GM23248 (cell line): Measurements from ENCODE around the gene GINS2. TPM values are rescaled to one million over a fixed set of nuclear protein-coding genes. Genes with fewer than 3 reads are reported as not detected.

Experiments used
- DNase-seq: peaks from one replicate; pipeline ENCODE4 v3.0.0-alpha.2; 2015
- H2AFZ ChIP-seq: fragments of 200-600 bp; sonication (generic); 2 replicates; pipeline ENCODE4 v1.6.1; 2016; ENCODE audit warnings: antibody characterized with exemption
- H3F3A ChIP-seq: fragments of 200-600 bp; sonication (generic); 2 replicates; pipeline ENCODE4 v1.6.1; 2016; ENCODE audit warnings: mild to moderate bottlenecking, antibody characterized with exemption, mixed run types; ENCODE audit not compliant: insufficient read depth
- H3K27ac ChIP-seq: fragments of 200-600 bp; sonication (generic); 2 replicates; pipeline ENCODE4 v1.5.1; 2016; ENCODE audit warnings: mild to moderate bottlenecking
- H3K27me3 ChIP-seq: fragments of 200-600 bp; sonication (generic); replicated peaks from 2 replicates; pipeline ENCODE4 v1.6.1; 2016; ENCODE audit warnings: mild to moderate bottlenecking; ENCODE audit not compliant: insufficient read depth
- H3K36me3 ChIP-seq: fragments of 200-600 bp; sonication (generic); 2 replicates; pipeline ENCODE4 v1.6.1; 2016; ENCODE audit warnings: low read depth, mild to moderate bottlenecking
- H3K4me1 ChIP-seq: fragments of 200-600 bp; sonication (generic); 2 replicates; pipeline ENCODE4 v1.6.1; 2016; ENCODE audit warnings: mild to moderate bottlenecking; ENCODE audit not compliant: insufficient read depth
- H3K4me2 ChIP-seq: fragments of 200-600 bp; sonication (generic); one replicate; pipeline ENCODE4 v1.6.1; 2016; ENCODE audit warnings: mild to moderate bottlenecking; ENCODE audit not compliant: unreplicated experiment
- H3K4me3 ChIP-seq: fragments of 200-600 bp; sonication (generic); 2 replicates; pipeline ENCODE4 v1.5.1; 2016; ENCODE audit warnings: mild to moderate bottlenecking
- H3K79me2 ChIP-seq: fragments of 200-600 bp; sonication (generic); 2 replicates; pipeline ENCODE4 v1.6.1; 2016; ENCODE audit warnings: mild to moderate bottlenecking; ENCODE audit not compliant: insufficient read depth
- H3K9ac ChIP-seq: fragments of 200-600 bp; sonication (generic); 2 replicates; pipeline ENCODE4 v1.6.1; 2016; ENCODE audit warnings: mild to moderate bottlenecking
- H3K9me2 ChIP-seq: fragments of 200-600 bp; sonication (generic); 2 replicates; pipeline ENCODE4 v1.6.1; 2016; ENCODE audit warnings: mixed run types, mild to moderate bottlenecking, moderate library complexity; ENCODE audit not compliant: insufficient read depth
- H3K9me3 ChIP-seq: fragments of 200-600 bp; sonication (generic); one replicate; pipeline ENCODE4 v1.6.1; 2017; ENCODE audit warnings: low read depth
- H4K20me1 ChIP-seq: fragments of 200-600 bp; sonication (generic); 2 replicates; pipeline ENCODE4 v1.6.0; 2016; ENCODE audit not compliant: insufficient read depth
- EZH2 ChIP-seq: fragments of 200-600 bp; sonication (generic); IDR thresholded peaks from 2 replicates; pipeline ENCODE4 v1.6.1; 2018; ENCODE audit warnings: antibody characterized with exemption, mild to moderate bottlenecking; ENCODE audit not compliant: insufficient read depth, poor library complexity, severe bottlenecking
- EZH2phosphoT487 ChIP-seq: fragments of 200-600 bp; sonication (generic); IDR thresholded peaks from 2 replicates; pipeline ENCODE4 v1.6.1; 2018; ENCODE audit warnings: antibody characterized with exemption, moderate library complexity, mild to moderate bottlenecking, low read depth; ENCODE audit not compliant: insufficient read depth
- WGBS, 2 experiments: methylation state at CpG; one replicate each; pipeline ENCODE4 v1.1.6; 2015 to 2017; ENCODE audit warnings: low lambda C conversion rate in 2 of 2, low coverage in 1 of 2; ENCODE audit errors: missing lambda C conversion rate in 2 of 2; 5-methylcytosine and 5-hydroxymethylcytosine counted together
- in situ Hi-C: fragments of 300-500 bp; cut with MboI; formaldehyde crosslinking; loops from 2 replicates; pipeline ENCODE4 v1.15.0; 2020
- polyA plus RNA-seq: library from polyadenylated mRNA; unstranded; fragments of >200 nt; fragmentation: Nextera tagmentation; extraction: Ambion mirVana; gene quantifications from 2 replicates; pipeline ENCODE4 v1.2.1, GENCODE V29; 2016
- total RNA-seq: library from RNA; depleted of rRNA; stranded (reverse); fragments of >200 nt; shearing (Covaris generic); gene quantifications from 2 replicates; pipeline ENCODE4 v1.2.3, GENCODE V29; 2014

Gene GINS2
- total and polyA plus RNA-seq, 2 experiments from 2014 or later = 8.9 to 9.9 TPM

DNA sequence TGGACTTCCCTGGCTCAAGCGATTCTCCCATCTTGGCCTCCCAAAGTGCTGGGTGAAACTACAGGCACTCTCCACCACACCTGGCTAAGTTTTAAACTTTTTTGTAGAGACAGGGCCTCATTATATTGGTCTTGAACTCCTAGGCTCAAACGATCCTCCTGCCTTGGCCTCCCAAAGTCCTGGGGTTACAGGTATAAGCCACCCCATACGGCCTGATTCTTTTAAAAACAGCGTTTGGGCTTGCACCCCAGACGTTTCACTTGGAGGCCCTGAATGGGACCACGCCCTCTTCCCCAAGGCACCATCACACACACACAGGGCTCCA lies 29.4 kb upstream of the GINS2 start:
- H3K4me2 ChIP-seq = no peak overlapping the region
- H2AFZ ChIP-seq = no peak overlapping the region
- H3K9me3 ChIP-seq = no peaks in the 10 kb centered on the region
- DNase-seq = no peak
- in situ Hi-C loops = no loop called here
- H3K36me3 ChIP-seq = no peaks in the 10 kb centered on the region
- H3K4me3 ChIP-seq = no peak overlapping the region
- H3K9ac ChIP-seq = no peak overlapping the region
- H3K9me2 ChIP-seq = no peaks in the 10 kb centered on the region
- no peaks in the 10 kb centered on the region for H3K27me3 ChIP-seq
- H3K27ac ChIP-seq = no peak overlapping the region
- WGBS, 2 experiments = 36 to 42% methylated on average over 6 of the region's 6 CpGs
- no peaks in the 10 kb centered on the region for H4K20me1 ChIP-seq
- TF ChIP-seq EZH2phosphoT487 = no peak
- TF ChIP-seq EZH2 = no peak
- H3K79me2 ChIP-seq = no peaks in the 10 kb centered on the region
- H3F3A ChIP-seq = no peaks in the 10 kb centered on the region
- no peaks in the 10 kb centered on the region for H3K4me1 ChIP-seq

DNA sequence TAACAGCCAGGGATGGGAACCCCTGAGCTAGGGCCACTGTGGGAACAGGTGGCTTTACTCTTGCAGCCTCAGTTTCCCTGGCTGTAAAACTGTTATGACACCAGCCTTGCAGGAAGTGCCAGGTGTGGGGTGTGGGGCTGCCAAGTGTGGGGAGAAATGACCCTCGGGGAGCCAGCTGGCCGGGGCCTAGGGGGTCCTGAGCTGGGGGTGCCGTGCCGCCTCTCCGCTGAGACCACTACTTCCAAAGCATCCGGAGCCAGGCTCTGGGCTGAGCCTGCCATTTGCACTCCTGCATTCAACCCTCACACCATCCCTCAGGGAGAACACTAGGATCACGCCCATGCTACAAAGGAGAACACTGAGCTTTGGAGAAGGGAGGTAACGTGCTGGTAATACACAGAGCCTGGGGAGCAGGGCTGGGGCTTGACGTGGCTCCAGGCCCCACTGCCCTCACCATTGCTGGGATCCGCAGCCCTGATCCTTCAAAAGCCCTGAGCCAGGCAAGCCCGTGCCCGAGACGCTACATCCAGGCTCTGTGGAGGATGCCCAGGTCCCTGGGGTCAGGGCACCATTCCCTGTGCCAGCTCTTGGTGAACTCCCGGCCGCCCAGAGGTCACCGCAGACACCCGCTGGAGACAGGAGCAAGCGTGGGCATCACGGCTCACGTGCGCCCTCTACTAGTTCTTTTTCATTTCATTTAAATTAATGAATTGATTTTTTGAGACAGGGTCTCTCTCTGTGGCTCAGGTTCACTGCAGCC lies 28.8 kb upstream of the GINS2 start:
- peak; percentile 69 for DNase-seq
- TF ChIP-seq EZH2phosphoT487 = no peak
- H3K4me3 ChIP-seq = no peak overlapping the region
- H3K4me2 ChIP-seq = no peak overlapping the region
- no peaks in the 10 kb centered on the region for H3K9me3 ChIP-seq
- no peaks in the 10 kb centered on the region for H3K79me2 ChIP-seq
- no peaks in the 10 kb centered on the region for H3K27me3 ChIP-seq
- H2AFZ ChIP-seq = no peak overlapping the region
- H3F3A ChIP-seq = no peaks in the 10 kb centered on the region
- no peaks in the 10 kb centered on the region for H3K9me2 ChIP-seq
- no peak overlapping the region for H3K27ac ChIP-seq
- no peaks in the 10 kb centered on the region for H4K20me1 ChIP-seq
- H3K4me1 ChIP-seq = no peaks in the 10 kb centered on the region
- 38 to 42% methylated on average over 21 of the region's 21 CpGs for WGBS, 2 experiments
- H3K36me3 ChIP-seq = no peaks in the 10 kb centered on the region
- no peak overlapping the region for H3K9ac ChIP-seq
- in situ Hi-C loops = no loop called here

DNA sequence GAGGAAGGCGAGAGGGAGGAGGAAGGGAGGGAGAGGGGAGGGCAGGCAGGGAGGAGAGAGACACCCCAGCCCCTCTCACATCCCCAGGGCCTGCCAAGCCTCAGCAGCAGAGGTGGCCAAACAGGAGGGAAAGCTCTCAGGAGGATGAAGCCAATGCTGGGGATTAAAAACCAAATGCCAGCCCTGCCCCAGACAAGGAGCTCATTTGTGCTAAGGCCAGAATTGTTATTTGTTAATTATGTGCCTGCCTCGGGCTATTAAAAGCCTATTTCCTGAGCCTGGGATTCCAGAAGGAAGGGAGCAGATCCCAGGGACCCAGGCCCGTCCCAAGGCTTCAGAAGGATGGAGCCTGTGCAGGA lies 27.9 kb upstream of the GINS2 start:
- 76 to 83% methylated on average over 2 to 3 of the region's 3 CpGs for WGBS, 2 experiments
- H3K4me2 ChIP-seq = no peak overlapping the region
- no peaks in the 10 kb centered on the region for H4K20me1 ChIP-seq
- H2AFZ ChIP-seq = no peak overlapping the region
- DNase-seq = no peak
- no peaks in the 10 kb centered on the region for H3K79me2 ChIP-seq
- no peak for TF ChIP-seq EZH2phosphoT487
- no peak for TF ChIP-seq EZH2
- no peaks in the 10 kb centered on the region for H3K9me2 ChIP-seq
- H3K4me1 ChIP-seq = no peaks in the 10 kb centered on the region
- no peaks in the 10 kb centered on the region for H3K36me3 ChIP-seq
- in situ Hi-C loops = no loop called here
- H3K9me3 ChIP-seq = no peaks in the 10 kb centered on the region
- H3F3A ChIP-seq = no peaks in the 10 kb centered on the region
- no peak overlapping the region for H3K9ac ChIP-seq
- no peak overlapping the region for H3K4me3 ChIP-seq
- no peak overlapping the region for H3K27ac ChIP-seq
- no peaks in the 10 kb centered on the region for H3K27me3 ChIP-seq

DNA sequence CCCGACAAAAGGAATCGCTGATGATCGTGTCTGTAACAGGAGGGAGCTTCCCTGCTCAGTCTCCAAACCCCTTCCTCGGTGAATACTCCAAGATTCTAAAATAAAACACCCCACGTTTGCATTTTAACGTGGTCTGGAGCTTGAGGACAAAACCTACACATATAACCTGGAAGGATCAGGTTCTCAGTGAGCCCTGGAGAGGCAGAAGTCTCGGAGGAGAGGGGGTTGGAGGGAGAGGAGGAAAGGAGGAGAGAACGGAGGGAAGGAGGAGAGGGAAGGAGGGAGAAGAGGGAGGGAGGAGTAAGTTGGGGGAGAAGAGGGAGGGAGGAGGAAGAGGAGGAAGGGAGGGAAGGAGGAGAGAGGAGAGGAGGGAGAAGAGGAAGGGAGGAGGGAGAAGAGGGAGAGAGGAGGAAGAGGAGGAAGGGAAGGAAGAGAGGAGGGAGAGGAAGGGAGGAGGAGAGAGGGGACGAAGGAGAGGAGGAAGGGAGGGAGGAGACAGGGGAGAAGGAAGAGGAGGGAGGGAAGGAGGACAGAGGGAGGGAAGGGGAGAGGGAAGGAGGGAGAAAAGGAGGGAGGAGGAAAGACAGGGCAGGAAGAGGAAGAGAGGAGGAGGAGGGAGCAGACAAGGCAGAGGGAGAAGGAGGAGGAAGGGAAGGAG lies 27.4 kb upstream of the GINS2 start:
- in situ Hi-C loops = no loop called here
- H2AFZ ChIP-seq = no peak overlapping the region
- 56 to 59% methylated on average over 9 of the region's 9 CpGs for WGBS, 2 experiments

More for the DNA sequence above, 27.4 kb upstream of the GINS2 start:
- no peaks in the 10 kb centered on the region for H4K20me1 ChIP-seq
- no peaks in the 10 kb centered on the region for H3K27me3 ChIP-seq
- no peak for TF ChIP-seq EZH2phosphoT487
- TF ChIP-seq EZH2 = no peak
- H3K36me3 ChIP-seq = no peaks in the 10 kb centered on the region
- H3F3A ChIP-seq = no peaks in the 10 kb centered on the region
- no peak overlapping the region for H3K27ac ChIP-seq
- H3K9me2 ChIP-seq = no peaks in the 10 kb centered on the region
- H3K9ac ChIP-seq = no peak overlapping the region
- H3K4me3 ChIP-seq = no peak overlapping the region
- H3K4me2 ChIP-seq = no peak overlapping the region
- H3K79me2 ChIP-seq = no peaks in the 10 kb centered on the region
- no peaks in the 10 kb centered on the region for H3K9me3 ChIP-seq
- H3K4me1 ChIP-seq = no peaks in the 10 kb centered on the region
- no peak for DNase-seq
